ENCODE data around the gene LTBP2. TPM values are rescaled to one million over a fixed set of nuclear protein-coding genes. Genes with fewer than 3 reads are reported as not detected.

The LTBP2 gene
- total RNA-seq, 1 donor from 2014 or later: 1.9 TPM

- TF ChIP-seq, protein P1, sequence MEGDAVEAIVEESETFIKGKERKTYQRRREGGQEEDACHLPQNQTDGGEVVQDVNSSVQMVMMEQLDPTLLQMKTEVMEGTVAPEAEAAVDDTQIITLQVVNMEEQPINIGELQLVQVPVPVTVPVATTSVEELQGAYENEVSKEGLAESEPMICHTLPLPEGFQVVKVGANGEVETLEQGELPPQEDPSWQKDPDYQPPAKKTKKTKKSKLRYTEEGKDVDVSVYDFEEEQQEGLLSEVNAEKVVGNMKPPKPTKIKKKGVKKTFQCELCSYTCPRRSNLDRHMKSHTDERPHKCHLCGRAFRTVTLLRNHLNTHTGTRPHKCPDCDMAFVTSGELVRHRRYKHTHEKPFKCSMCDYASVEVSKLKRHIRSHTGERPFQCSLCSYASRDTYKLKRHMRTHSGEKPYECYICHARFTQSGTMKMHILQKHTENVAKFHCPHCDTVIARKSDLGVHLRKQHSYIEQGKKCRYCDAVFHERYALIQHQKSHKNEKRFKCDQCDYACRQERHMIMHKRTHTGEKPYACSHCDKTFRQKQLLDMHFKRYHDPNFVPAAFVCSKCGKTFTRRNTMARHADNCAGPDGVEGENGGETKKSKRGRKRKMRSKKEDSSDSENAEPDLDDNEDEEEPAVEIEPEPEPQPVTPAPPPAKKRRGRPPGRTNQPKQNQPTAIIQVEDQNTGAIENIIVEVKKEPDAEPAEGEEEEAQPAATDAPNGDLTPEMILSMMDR (IDR thresholded peaks at IDR 0.05; ENCODE audit: unreplicated experiment): no peak
- Mint-ChIP-seq H3K36me3 (ENCODE audit: low read depth, unreplicated experiment) (no peaks in the 10 kb centered on the region), H3K4me3 (ENCODE audit: unreplicated experiment) (no peak overlapping the region), H3K27me3 (ENCODE audit: unreplicated experiment) (peaks cover 3% of the 10 kb centered on the region), H3K4me1 (ENCODE audit: unreplicated experiment) (peaks cover 4% of the 10 kb centered on the region), H3K9me3 (ENCODE audit: unreplicated experiment) (no peaks in the 10 kb centered on the region), H3K27ac (ENCODE audit: unreplicated experiment) (no peak overlapping the region)
- DNase-seq (ENCODE audit: low spot score): no peak
Measured at GRCh38 chr14:74638966-74639365, 26.9 kb upstream of the LTBP2 start.

- no peak for DNase-seq (ENCODE audit: low spot score)
- peaks cover 3% of the 10 kb centered on the region for H3K27me3 Mint-ChIP-seq (ENCODE audit: unreplicated experiment)
- no peaks in the 10 kb centered on the region for H3K9me3 Mint-ChIP-seq (ENCODE audit: unreplicated experiment)
- no peak overlapping the region for H3K27ac Mint-ChIP-seq (ENCODE audit: unreplicated experiment)
- TF ChIP-seq, protein P1 (IDR thresholded peaks at IDR 0.05; ENCODE audit: unreplicated experiment): no peak
- H3K4me3 Mint-ChIP-seq (ENCODE audit: unreplicated experiment): peak overlapping the region; percentile 6
- peaks cover 4% of the 10 kb centered on the region for H3K4me1 Mint-ChIP-seq (ENCODE audit: unreplicated experiment)
- no peaks in the 10 kb centered on the region for H3K36me3 Mint-ChIP-seq (ENCODE audit: low read depth, unreplicated experiment)
Measured at GRCh38 chr14:74638066-74638465, 26.0 kb upstream of the LTBP2 start.

DNA sequence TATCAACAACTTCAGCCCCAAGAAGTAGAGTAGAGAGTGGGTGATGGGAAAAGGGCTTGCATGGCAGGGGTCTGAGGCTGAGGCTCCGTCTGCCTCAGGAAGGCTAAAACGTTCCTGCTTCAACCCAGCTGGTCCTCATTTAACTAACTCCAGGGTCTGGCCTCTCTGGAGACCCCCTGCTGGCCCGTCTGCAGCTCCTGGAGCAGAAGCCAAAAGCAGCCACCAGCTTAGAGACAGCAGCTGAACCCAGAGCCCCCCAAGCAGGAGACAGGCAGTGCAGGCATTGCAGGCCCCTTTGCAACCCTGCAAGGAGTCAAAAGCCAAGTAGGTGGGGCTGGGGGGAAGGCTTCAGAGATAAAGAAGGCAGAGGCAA is 25.1 kb upstream of the LTBP2 start:
- Mint-ChIP-seq H3K9me3 (ENCODE audit: unreplicated experiment) (no peaks in the 10 kb centered on the region), H3K4me1 (ENCODE audit: unreplicated experiment) (peaks cover 8% of the 10 kb centered on the region), H3K36me3 (ENCODE audit: low read depth, unreplicated experiment) (peaks cover 5% of the 10 kb centered on the region), H3K27me3 (ENCODE audit: unreplicated experiment) (peaks cover 6% of the 10 kb centered on the region), H3K27ac (ENCODE audit: unreplicated experiment) (no peak overlapping the region), H3K4me3 (ENCODE audit: unreplicated experiment) (no peak overlapping the region)
- DNase-seq (ENCODE audit: low spot score): no peak
- TF ChIP-seq, protein P1 (IDR thresholded peaks at IDR 0.05; ENCODE audit: unreplicated experiment): no peak

DNA sequence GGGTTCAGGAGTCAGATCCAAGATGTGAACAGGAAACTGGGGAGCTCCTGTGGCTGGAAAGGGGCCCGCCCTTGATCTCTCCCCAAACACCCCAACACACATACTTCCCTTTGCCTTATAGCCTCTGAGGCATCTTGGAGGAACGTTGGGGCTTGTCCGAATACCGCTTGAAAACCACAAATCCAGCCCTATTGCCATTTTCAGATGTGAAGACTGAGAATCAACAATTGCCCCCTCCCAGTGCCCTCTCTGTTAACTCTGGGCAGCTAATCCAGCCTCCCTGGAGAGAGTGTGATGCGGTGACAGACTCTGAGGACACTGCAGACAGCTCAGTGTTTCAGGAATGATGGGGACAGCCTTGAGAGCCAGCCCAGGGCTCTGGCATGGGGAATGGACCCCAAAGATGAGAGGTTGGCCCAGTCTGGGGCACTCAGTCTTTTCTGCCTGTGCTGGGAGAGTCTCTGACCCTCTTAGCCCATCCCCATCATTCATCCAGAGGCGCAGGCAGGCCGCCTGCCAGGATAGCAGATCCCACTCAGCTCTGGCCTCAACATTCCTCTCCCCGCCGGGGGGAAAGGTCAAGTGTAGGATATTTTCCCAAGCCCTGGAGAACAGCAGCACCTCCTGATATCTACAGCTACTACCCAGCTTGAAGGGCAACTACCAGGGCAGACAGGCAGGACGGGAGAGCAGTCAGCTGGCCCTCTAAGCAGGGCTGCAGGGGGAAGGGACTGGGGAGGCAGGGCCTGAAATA is 24.6 kb upstream of the LTBP2 start:
- Mint-ChIP-seq H3K27me3 (ENCODE audit: unreplicated experiment) (peaks cover 6% of the 10 kb centered on the region), H3K36me3 (ENCODE audit: low read depth, unreplicated experiment) (peaks cover 5% of the 10 kb centered on the region), H3K27ac (ENCODE audit: unreplicated experiment) (no peak overlapping the region), H3K9me3 (ENCODE audit: unreplicated experiment) (no peaks in the 10 kb centered on the region), H3K4me1 (ENCODE audit: unreplicated experiment) (peaks cover 9% of the 10 kb centered on the region), H3K4me3 (ENCODE audit: unreplicated experiment) (no peak overlapping the region)
- no peak for DNase-seq (ENCODE audit: low spot score)
- TF ChIP-seq, protein P1 (IDR thresholded peaks at IDR 0.05; ENCODE audit: unreplicated experiment): no peak

GRCh38 chr14:74635847-74636246 is 23.8 kb upstream of the LTBP2 start:
- DNase-seq (ENCODE audit: low spot score): no peak
- Mint-ChIP-seq H3K36me3 (ENCODE audit: low read depth, unreplicated experiment) (peaks cover 5% of the 10 kb centered on the region), H3K4me3 (ENCODE audit: unreplicated experiment) (no peak overlapping the region), H3K9me3 (ENCODE audit: unreplicated experiment) (no peaks in the 10 kb centered on the region), H3K4me1 (ENCODE audit: unreplicated experiment) (peaks cover 9% of the 10 kb centered on the region), H3K27ac (ENCODE audit: unreplicated experiment) (no peak overlapping the region), H3K27me3 (ENCODE audit: unreplicated experiment) (peaks cover 4% of the 10 kb centered on the region)
- TF ChIP-seq, protein P1 (IDR thresholded peaks at IDR 0.05; ENCODE audit: unreplicated experiment): no peak
